Subcutaneous adipose tissue (tissue), 4 donors: ENCODE measurements around the gene ASB2. TPM values are rescaled to one million over a fixed set of nuclear protein-coding genes. Genes with fewer than 3 reads are reported as not detected.

Experiments
- CTCF ChIP-seq: fragments of 450-650 bp; IDR thresholded peaks from one replicate; pipeline ENCODE4 v1.5.1; 2016; ENCODE audit warnings: low read depth, mild to moderate bottlenecking, control low read depth, antibody characterized with exemption, moderate library complexity
- small RNA-seq: library from RNA; depleted of rRNA; stranded (forward); fragments of <200 nt; gene quantifications from one replicate; pipeline ENCODE3, GENCODE V24; 2016
- total RNA-seq, 4 donors: library from RNA; depleted of rRNA; stranded (reverse); fragments of >200 nt; gene quantifications; one replicate each; pipeline ENCODE4 v1.1.0, GENCODE V29; 2016

ASB2 gene
- total RNA-seq, 4 donors from 2014 or later: 0.34 TPM; not detected in 3

GRCh38 chr14:93889739-93890483 lies 86.5 kb downstream of the ASB2 start:
- no peak for TF ChIP-seq CTCF

GRCh38 chr14:93888995-93889394 lies 87.4 kb downstream of the ASB2 start:
- no peak for TF ChIP-seq CTCF

- no peak for TF ChIP-seq CTCF
These were observed 91.4 kb downstream of the ASB2 start for GRCh38 chr14:93884950-93885349.

Small RNA genes lying within 50 kb of the gene (small RNA-seq; reads per million reads assigned to genes)
- gene MIR4506: not detected

Other genes with a start within 250 kb of the ASB2 start
- gene PRIMA1, start 188.1 kb downstream of the ASB2 start, total RNA-seq: 1 to 10 TPM in 1 of 4 donors, under 1 TPM in 3; 0.51 to 1.3 (median 0.80) TPM
- not detected for gene FAM181A, start 49.2 kb downstream of the ASB2 start, total RNA-seq
- gene CCDC197, start 20.7 kb upstream of the ASB2 start, total RNA-seq: not detected
- 1 to 10 TPM in 1 of 4 donors, under 1 TPM in 3; 0.22 to 3.9 (median 0.43) TPM for gene OTUB2, start 49.8 kb upstream of the ASB2 start, total RNA-seq
- 100 to 1,000 TPM; 119 to 133 (median 126) TPM for gene DDX24, start 104.6 kb upstream of the ASB2 start, total RNA-seq
- 10 to 100 TPM in 2 of 4 donors, 1 to 10 TPM in 2; 3.3 to 13.3 (median 7.2) TPM for gene IFI27L1, start 104.7 kb upstream of the ASB2 start, total RNA-seq
- 100 to 1,000 TPM; 133 to 455 (median 216) TPM for gene IFI27, start 134.2 kb upstream of the ASB2 start, total RNA-seq
- gene IFI27L2, start 153.0 kb upstream of the ASB2 start, total RNA-seq: 100 to 1,000 TPM in 1 of 4 donors, 10 to 100 TPM in 3; 20.7 to 102 (median 85.3) TPM
- 1 to 10 TPM in 2 of 4 donors, under 1 TPM in 2; 0.33 to 3.4 (median 0.85) TPM for gene PPP4R4, start 197.8 kb upstream of the ASB2 start, total RNA-seq